WTC11 (cell line): ENCODE measurements around the gene CD8A. TPM values are rescaled to one million over a fixed set of nuclear protein-coding genes. Genes with fewer than 3 reads are reported as not detected.

Experiments used
- ATAC-seq: fragments of 200-7000 bp; cut with Tn5 transposase; 2 replicates; pipeline ENCODE4 v1.10.0; 2021; ENCODE audit warnings: mild to moderate bottlenecking, moderate library complexity
- CTCF ChIA-PET: fragments of 300-600 bp; sonication (Branson Sonifier 250); formaldehyde crosslinking; loops from one replicate; lab custom pipeline; 2021; ENCODE audit warnings: antibody characterized with exemption; lab: Charles Lee
- POLR2A ChIA-PET: fragments of 350-600 bp; sonication (Branson Sonifier 250); formaldehyde crosslinking; loops from one replicate; lab custom pipeline; 2021; ENCODE audit warnings: antibody characterized with exemption; lab: Charles Lee
- DNase-seq: peaks from one replicate; pipeline ENCODE4 v3.0.0; 2021; ENCODE audit warnings: low spot score
- H3K27ac Mint-ChIP-seq: 2 replicates; pipeline ENCODE4 v1.8.0; 2021; ENCODE audit warnings: mixed read lengths
- H3K27me3 Mint-ChIP-seq: 2 replicates; pipeline ENCODE4 v1.8.0; 2021; ENCODE audit warnings: low read depth, mild to moderate bottlenecking, moderate library complexity, mixed read lengths
- H3K36me3 Mint-ChIP-seq: 2 replicates; pipeline ENCODE4 v1.8.0; 2021; ENCODE audit warnings: mixed read lengths
- H3K4me1 Mint-ChIP-seq: 2 replicates; pipeline ENCODE4 v1.8.0; 2022; ENCODE audit warnings: mixed read lengths
- H3K4me3 Mint-ChIP-seq: 2 replicates; pipeline ENCODE4 v1.8.0; 2021; ENCODE audit warnings: mild to moderate bottlenecking, moderate library complexity, mixed read lengths
- H3K9me3 Mint-ChIP-seq: 2 replicates; pipeline ENCODE4 v1.8.0; 2021; ENCODE audit warnings: mixed read lengths
- AR ChIP-seq: fragments of 250-450 bp; sonication (Bioruptor Pico); IDR thresholded peaks from 2 replicates; pipeline ENCODE4 v1.9.0; 2021; ENCODE audit warnings: mild to moderate bottlenecking
- ARID4B ChIP-seq: sonication (generic); formaldehyde crosslinking; IDR thresholded peaks from 2 replicates; pipeline ENCODE4 v1.8.0; 2023; ENCODE audit warnings: missing genetic modification reagents, mild to moderate bottlenecking, borderline replicate concordance
- EMX1 ChIP-seq: fragments of 250-450 bp; sonication (Bioruptor Pico); IDR thresholded peaks from 2 replicates; pipeline ENCODE4 v1.8.0; 2021; ENCODE audit warnings: mild to moderate bottlenecking
- HMGA2 ChIP-seq: fragments of 250-450 bp; sonication (Bioruptor Pico); IDR thresholded peaks from 2 replicates; pipeline ENCODE4 v1.4.0; 2021; ENCODE audit warnings: mild to moderate bottlenecking, moderate library complexity
- HMGXB4 ChIP-seq: sonication (generic); formaldehyde crosslinking; IDR thresholded peaks from 2 replicates; pipeline ENCODE4 v1.8.1; 2023; ENCODE audit warnings: mild to moderate bottlenecking, moderate library complexity, missing genetic modification reagents
- MAX ChIP-seq: sonication (generic); formaldehyde crosslinking; IDR thresholded peaks from 2 replicates; pipeline ENCODE4 v1.8.0; 2022; ENCODE audit warnings: mild to moderate bottlenecking, missing genetic modification reagents
- MLX ChIP-seq: sonication (generic); formaldehyde crosslinking; IDR thresholded peaks from 2 replicates; pipeline ENCODE4 v1.8.1; 2023; ENCODE audit warnings: mild to moderate bottlenecking, missing genetic modification reagents, moderate library complexity
- MXD4 ChIP-seq: fragments of 250-450 bp; sonication (Bioruptor Pico); IDR thresholded peaks from 2 replicates; pipeline ENCODE4 v1.8.0; 2021; ENCODE audit warnings: mild to moderate bottlenecking, moderate library complexity, borderline replicate concordance
- MYBL2 ChIP-seq: sonication (generic); formaldehyde crosslinking; IDR thresholded peaks from 2 replicates; pipeline ENCODE4 v1.8.1; 2023; ENCODE audit warnings: mild to moderate bottlenecking, moderate library complexity, missing genetic modification reagents
- SMAD4 ChIP-seq: sonication (generic); formaldehyde crosslinking; IDR thresholded peaks from 2 replicates; pipeline ENCODE4 v1.8.0; 2022; ENCODE audit warnings: mild to moderate bottlenecking, missing genetic modification reagents
- USF1 ChIP-seq: sonication (generic); formaldehyde crosslinking; IDR thresholded peaks from 2 replicates; pipeline ENCODE4 v1.8.0; 2022; ENCODE audit warnings: mild to moderate bottlenecking, missing genetic modification reagents
- ZMAT4 ChIP-seq: fragments of 250-450 bp; sonication (Bioruptor Pico); IDR thresholded peaks from 2 replicates; pipeline ENCODE4 v1.9.0; 2021; ENCODE audit warnings: mild to moderate bottlenecking
- ZNF281 ChIP-seq: sonication (generic); formaldehyde crosslinking; IDR thresholded peaks from 2 replicates; pipeline ENCODE4 v1.8.0; 2023; ENCODE audit warnings: mild to moderate bottlenecking, missing genetic modification reagents
- total RNA-seq: library from RNA; stranded (reverse); gene quantifications from 3 replicates; pipeline ENCODE4 v1.2.3, GENCODE V29; 2021

CD8A gene
- total RNA-seq, 1 experiment from 2014 or later, result 0.44 TPM

GRCh38 chr2:86818114-86818801 is 27.5 kb upstream of the CD8A start (continued):
- no peak for TF ChIP-seq ARID4B (CRISPR knock-in tag)
- TF ChIP-seq MXD4 (CRISPR knock-in tag), result no peak
- TF ChIP-seq USF1, result no peak
- TF ChIP-seq AR (CRISPR knock-in tag), result no peak
- TF ChIP-seq MAX (CRISPR knock-in tag), result no peak
- TF ChIP-seq EMX1, result no peak
- TF ChIP-seq ZMAT4 (CRISPR knock-in tag), result no peak
- TF ChIP-seq, all 79 proteins: peak for 0

GRCh38 chr2:86815611-86816010 is 24.9 kb upstream of the CD8A start:
- peaks cover 9% of the 10 kb centered on the region for H3K9me3 Mint-ChIP-seq
- H3K27ac Mint-ChIP-seq, result no peak overlapping the region
- no peak overlapping the region for H3K4me3 Mint-ChIP-seq
- ChIA-PET CTCF (no interaction called here), POLR2A (no interaction called here)
- peaks cover under 1% of the 10 kb centered on the region; the same call in 1 of the 2 replicates for H3K27me3 Mint-ChIP-seq
- TF ChIP-seq HMGA2, result no peak
- TF ChIP-seq HMGXB4 (CRISPR knock-in tag), result no peak
- no peak for TF ChIP-seq MLX (CRISPR knock-in tag)
- no peak for TF ChIP-seq ZNF281 (CRISPR knock-in tag)
- no peak for TF ChIP-seq ARID4B (CRISPR knock-in tag)
- TF ChIP-seq MYBL2 (CRISPR knock-in tag), result no peak
- TF ChIP-seq SMAD4 (CRISPR knock-in tag), result no peak
- ATAC-seq (no peak), DNase-seq (no peak)
- H3K36me3 Mint-ChIP-seq, result no peaks in the 10 kb centered on the region
- H3K4me1 Mint-ChIP-seq, result peaks cover 10% of the 10 kb centered on the region; the same call in 1 of the 2 replicates
